Pancreas (tissue), 10 donors: ENCODE results near the gene TMEM154. TPM values are rescaled to one million over a fixed set of nuclear protein-coding genes. Genes with fewer than 3 reads are reported as not detected.

ENCODE experiments used
- ATAC-seq, 4 donors: fragments of 200-7000 bp; cut with Tn5 transposase; one replicate each; pipeline versions ENCODE4 v1.8.0 to v1.9.1; 2020; ENCODE audit warnings: mild to moderate bottlenecking in 4 of 4, moderate library complexity in 4 of 4
- DNase-seq, 6 donors: peaks; one replicate each; pipeline ENCODE4 v3.0.0-alpha.2; 2020
- FAIRE-seq: peaks from 2 replicates; lab custom pipeline; 2012; peaks lifted over from hg19 to GRCh38; lab: Jason Lieb, UNC
- H3K27ac ChIP-seq, 4 donors: fragments of 200-600 bp; sonication (generic); 1 replicate in 3 of 4; 2 replicates in 1 of 4; pipeline versions ENCODE4 v1.5.0 to v1.8.0; 2020
- H3K27me3 ChIP-seq, 4 donors: fragments of 200-600 bp; one replicate each; pipeline ENCODE4 v1.8.0; 2021
- H3K36me3 ChIP-seq, 3 donors: fragments of 200-600 bp; sonication (generic) in 1 of 3; one replicate each; pipeline versions ENCODE4 v1.5.0 to v1.8.0; 2020 to 2021
- H3K4me1 ChIP-seq, 3 donors: fragments of 200-600 bp; one replicate each; pipeline ENCODE4 v1.8.0; 2021
- H3K4me3 ChIP-seq, 4 donors: fragments of 200-600 bp; sonication (generic) in 2 of 4; one replicate each; pipeline versions ENCODE4 v1.5.0 to v1.8.0; 2020 to 2021
- H3K9me3 ChIP-seq, 4 donors: fragments of 200-600 bp; one replicate each; pipeline ENCODE4 v1.8.0; 2021
- WGBS, 2 donors: extraction: QIAGEN DNeasy Blood & Tissue Kit; methylation state at CpG; one replicate each; pipeline ENCODE4 v1.1.7; 2013; 5-methylcytosine and 5-hydroxymethylcytosine counted together
- intact Hi-C, 3 donors: fragments of 100-400 bp; cut with DNase I; formaldehyde crosslinking; loops; one replicate each; pipeline versions ENCODE4 v1.11.1 to v1.14.2; 2022
- polyA plus RNA-seq, 2 donors: library from polyadenylated mRNA; stranded (reverse); fragments of 200-250 nt; gene quantifications; one replicate each; pipeline ENCODE4 v1.2.3, GENCODE V29; 2013
- total RNA-seq, 6 donors: library from RNA; stranded (reverse); fragmentation: NEBNext Ultra II Directional in 4 of 6; extraction: Animal tissue kit (Norgen Biotek cat#: 25700) in 4 of 6; gene quantifications; one replicate each; pipeline versions ENCODE4 v1.2.1 to v1.2.4, GENCODE V29; 2021 to 2023
- TF ChIP-seq, protein P1 (sequence below), 4 donors: fragments of 200-600 bp; sonication (generic) in 3 of 4; IDR thresholded peaks; one replicate each; pipeline versions ENCODE4 v1.5.0 to v1.8.0; 2021; ENCODE audit warnings: antibody characterized with exemption in 4 of 4
- donor health status: healthy with polysubstance abuse.
- donor health status: DM: no; HTN: no; CAD: no; lungs with moderate emphysema.
- donor health status: DM: no; HTN: no; CAD: no.
- donor health status: control.
- donor health status: control.
- donor health status: Bipolar disorder and iron deficiency.
- donor health status: DM: yes; HTN: yes; CAD: no.
- donor health status: DM: no; HTN: no; CAD: no.
- donor health status: DM: no; HTN: no; CAD: no.
- donor health status: DM: yes; HTN: yes; CAD: no.

Gene TMEM154
- total and polyA plus RNA-seq, 8 donors: 0.05 to 3.3 (median 0.48) TPM

DNA sequence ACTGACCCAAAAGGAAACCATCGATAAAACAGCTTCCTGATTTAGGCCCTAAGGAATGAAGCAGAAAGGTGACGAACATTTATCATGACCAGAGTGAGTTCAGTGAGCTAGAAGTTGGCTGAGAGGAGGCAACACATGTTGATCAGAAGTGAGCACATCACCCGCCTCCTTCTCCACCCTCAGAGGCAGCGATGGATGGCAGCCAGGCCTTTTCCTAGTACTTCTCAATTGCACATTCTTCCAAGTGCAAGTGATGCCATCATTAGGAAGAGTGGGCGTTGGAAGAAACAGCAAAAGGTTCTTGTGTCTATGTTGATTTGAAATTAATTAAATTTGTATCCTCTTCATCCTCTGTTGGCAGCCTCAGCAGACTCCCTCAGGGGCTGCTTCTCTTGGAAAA lies 51.7 kb downstream of the TMEM154 start:
- Histone ChIP-seq H3K4me3 (no peak overlapping the region), H3K36me3 (no peaks in the 10 kb centered on the region), H3K9me3 (no peaks in the 10 kb centered on the region), H3K27me3 (no peaks in the 10 kb centered on the region), H3K4me1 (no peaks in the 10 kb centered on the region), H3K27ac (no peak overlapping the region)
- intact Hi-C loops: no loop called here
- DNase-seq: no peak
- 82 to 87% methylated on average over 5 of the region's 5 CpGs for WGBS, 2 donors
- FAIRE-seq: no peak
- TF ChIP-seq, protein P1, sequence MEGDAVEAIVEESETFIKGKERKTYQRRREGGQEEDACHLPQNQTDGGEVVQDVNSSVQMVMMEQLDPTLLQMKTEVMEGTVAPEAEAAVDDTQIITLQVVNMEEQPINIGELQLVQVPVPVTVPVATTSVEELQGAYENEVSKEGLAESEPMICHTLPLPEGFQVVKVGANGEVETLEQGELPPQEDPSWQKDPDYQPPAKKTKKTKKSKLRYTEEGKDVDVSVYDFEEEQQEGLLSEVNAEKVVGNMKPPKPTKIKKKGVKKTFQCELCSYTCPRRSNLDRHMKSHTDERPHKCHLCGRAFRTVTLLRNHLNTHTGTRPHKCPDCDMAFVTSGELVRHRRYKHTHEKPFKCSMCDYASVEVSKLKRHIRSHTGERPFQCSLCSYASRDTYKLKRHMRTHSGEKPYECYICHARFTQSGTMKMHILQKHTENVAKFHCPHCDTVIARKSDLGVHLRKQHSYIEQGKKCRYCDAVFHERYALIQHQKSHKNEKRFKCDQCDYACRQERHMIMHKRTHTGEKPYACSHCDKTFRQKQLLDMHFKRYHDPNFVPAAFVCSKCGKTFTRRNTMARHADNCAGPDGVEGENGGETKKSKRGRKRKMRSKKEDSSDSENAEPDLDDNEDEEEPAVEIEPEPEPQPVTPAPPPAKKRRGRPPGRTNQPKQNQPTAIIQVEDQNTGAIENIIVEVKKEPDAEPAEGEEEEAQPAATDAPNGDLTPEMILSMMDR (IDR thresholded peaks at IDR 0.05): no peak
- ATAC-seq: no peak

DNA sequence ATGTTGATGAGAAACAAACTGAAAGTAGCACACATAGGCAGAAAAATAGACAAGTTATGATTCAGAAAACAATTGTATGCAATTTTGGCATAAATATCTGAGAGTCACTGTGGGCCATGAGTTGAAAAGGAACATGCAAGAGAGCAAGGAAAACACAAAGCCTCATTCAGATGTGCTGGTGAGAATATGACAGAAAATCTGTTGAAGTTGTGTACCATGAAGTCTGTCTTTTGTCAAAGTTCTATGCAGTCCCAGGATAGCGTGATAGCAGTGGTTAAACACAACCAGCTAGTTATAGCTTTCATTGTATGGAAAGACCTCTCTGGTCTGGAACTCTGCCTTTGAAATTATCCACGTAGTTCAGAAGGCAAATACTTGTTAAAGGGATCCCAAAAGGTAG lies 53.0 kb downstream of the TMEM154 start:
- H3K27me3 ChIP-seq: no peaks in the 10 kb centered on the region
- no peaks in the 10 kb centered on the region for H3K9me3 ChIP-seq
- intact Hi-C loops: no loop called here
- H3K27ac ChIP-seq: no peak overlapping the region
- 54% methylated on average over 2 of the region's 2 CpGs for WGBS, 2 donors
- no peaks in the 10 kb centered on the region for H3K36me3 ChIP-seq
- H3K4me1 ChIP-seq: no peaks in the 10 kb centered on the region
- ATAC-seq (no peak), FAIRE-seq (no peak), DNase-seq (no peak)
- TF ChIP-seq, protein P1 (IDR thresholded peaks at IDR 0.05): no peak
- H3K4me3 ChIP-seq: no peak overlapping the region

DNA sequence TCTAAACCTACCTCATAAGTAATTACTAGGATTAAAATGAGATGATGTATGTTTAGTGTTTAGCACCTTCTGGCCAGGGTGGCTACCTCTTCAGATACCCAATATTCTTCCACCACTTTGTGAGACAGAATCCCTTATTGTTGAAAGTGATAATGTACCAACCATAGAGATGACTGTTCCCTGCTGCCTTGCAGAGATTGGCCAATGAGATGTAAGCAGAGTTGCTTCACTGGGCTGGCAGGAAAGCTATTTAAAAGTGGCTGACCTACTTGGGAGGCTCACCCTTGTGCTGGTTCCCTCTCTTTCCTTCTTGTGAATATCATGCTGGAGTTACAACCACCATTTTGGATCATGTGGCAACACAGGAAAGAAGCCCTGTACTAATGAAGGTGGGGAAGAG lies 58.9 kb downstream of the TMEM154 start:
- TF ChIP-seq, protein P1 (IDR thresholded peaks at IDR 0.05): no peak
- FAIRE-seq: no peak
- no peak for DNase-seq
- Histone ChIP-seq H3K4me3 (no peak overlapping the region), H3K9me3 (no peaks in the 10 kb centered on the region), H3K36me3 (no peaks in the 10 kb centered on the region), H3K4me1 (no peaks in the 10 kb centered on the region), H3K27me3 (no peaks in the 10 kb centered on the region), H3K27ac (no peak overlapping the region)
- no peak for ATAC-seq
- intact Hi-C loops: no loop called here

DNA sequence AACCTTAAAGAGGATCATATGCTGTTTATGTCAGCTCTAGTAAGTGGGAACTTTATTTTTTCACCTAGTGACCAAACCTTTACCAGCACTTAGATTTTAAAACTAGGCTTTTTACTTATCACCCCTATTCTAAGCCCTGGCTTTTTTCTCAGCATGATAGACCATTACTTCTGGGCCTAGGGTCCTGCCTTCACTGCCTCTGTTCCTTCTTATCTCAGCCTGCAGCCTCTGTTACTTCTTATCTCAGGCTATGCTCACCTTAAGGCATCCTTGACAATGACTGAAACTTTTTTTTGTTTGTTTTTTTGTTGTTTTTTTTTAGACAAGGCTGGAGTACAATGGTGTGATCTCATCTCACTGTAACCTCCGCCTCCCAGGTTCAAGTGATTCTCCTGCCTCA lies 59.6 kb downstream of the TMEM154 start:
- DNase-seq (no peak), FAIRE-seq (no peak), ATAC-seq (no peak)
- H3K36me3 ChIP-seq: no peaks in the 10 kb centered on the region
- WGBS, 2 donors: 80 to 93% methylated on average over 1 of the region's 1 CpG
- H3K27ac ChIP-seq: no peak overlapping the region
- intact Hi-C loops: no loop called here
- TF ChIP-seq, protein P1 (IDR thresholded peaks at IDR 0.05): no peak
- H3K9me3 ChIP-seq: no peaks in the 10 kb centered on the region
- no peaks in the 10 kb centered on the region for H3K4me1 ChIP-seq
- H3K27me3 ChIP-seq: no peaks in the 10 kb centered on the region
- no peak overlapping the region for H3K4me3 ChIP-seq

DNA sequence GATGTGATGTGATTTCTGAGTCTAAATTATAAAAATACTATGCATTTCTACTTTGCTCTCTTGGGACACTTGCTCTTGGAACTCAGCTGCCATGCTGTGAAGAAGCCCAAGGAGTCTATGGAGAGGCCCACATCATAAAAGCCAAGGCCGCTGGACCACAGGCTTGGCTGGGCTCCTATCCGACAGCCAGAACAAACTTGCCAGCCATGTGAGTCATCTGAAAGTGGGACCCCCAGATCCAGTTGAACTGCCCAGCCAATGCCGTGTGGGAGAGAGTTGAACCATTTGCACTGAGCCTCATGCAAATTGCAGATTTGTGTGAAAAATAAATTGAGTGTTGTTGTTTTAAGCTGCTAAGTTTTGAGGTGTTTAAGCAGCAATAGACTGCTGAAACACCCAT lies 60.2 kb downstream of the TMEM154 start:
- Histone ChIP-seq H3K36me3 (no peaks in the 10 kb centered on the region), H3K4me3 (no peak overlapping the region), H3K4me1 (no peaks in the 10 kb centered on the region), H3K27me3 (no peaks in the 10 kb centered on the region), H3K9me3 (no peaks in the 10 kb centered on the region), H3K27ac (no peak overlapping the region)
- FAIRE-seq: no peak
- DNase-seq: no peak
- intact Hi-C loops: no loop called here
- TF ChIP-seq, protein P1 (IDR thresholded peaks at IDR 0.05): no peak
- WGBS, 2 donors: 88 to 89% methylated on average over 3 of the region's 3 CpGs
- ATAC-seq: no peak
